GM23248 (cell line): ENCODE results near the gene PON2.

Source experiments
- EZH2 ChIP-seq: fragments of 200-600 bp; sonication (generic); IDR thresholded peaks from 2 replicates; pipeline ENCODE4 v1.6.1; 2018; ENCODE audit warnings: antibody characterized with exemption, mild to moderate bottlenecking; ENCODE audit not compliant: insufficient read depth, poor library complexity, severe bottlenecking
- EZH2phosphoT487 ChIP-seq: fragments of 200-600 bp; sonication (generic); IDR thresholded peaks from 2 replicates; pipeline ENCODE4 v1.6.1; 2018; ENCODE audit warnings: antibody characterized with exemption, moderate library complexity, mild to moderate bottlenecking, low read depth; ENCODE audit not compliant: insufficient read depth

DNA sequence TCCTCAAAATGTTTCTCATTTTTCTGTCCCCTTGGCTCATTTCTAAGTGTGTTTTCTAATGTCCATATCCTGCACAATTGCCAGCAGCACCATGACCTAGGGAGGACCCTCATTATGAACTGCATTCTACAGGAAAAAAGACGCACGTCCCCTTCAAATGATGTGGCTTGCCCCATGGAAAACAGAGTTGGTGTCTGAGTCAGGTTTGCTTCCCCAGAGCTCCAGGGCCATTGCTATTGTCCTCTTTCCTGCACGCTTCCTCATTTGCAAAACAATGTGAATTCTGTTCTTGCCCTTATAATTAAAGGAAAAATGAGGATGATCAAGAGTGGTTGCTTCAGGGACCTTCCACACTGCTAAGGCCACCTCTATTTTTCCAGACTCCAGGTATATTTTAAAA, 36.2 kb upstream of the PON2 start:
- TF ChIP-seq EZH2 (no peak), EZH2phosphoT487 (no peak)
